Ascending aorta (tissue), 2 donors: ENCODE results near the gene CYP46A1. TPM values are rescaled to one million over a fixed set of nuclear protein-coding genes. Genes with fewer than 3 reads are reported as not detected.

ENCODE experiments used
- DNase-seq, 2 donors: peaks; one replicate each; pipeline ENCODE4 v3.0.0-alpha.2; 2019; ENCODE audit warnings: low spot score in 2 of 2
- H3K27ac ChIP-seq, 2 donors: fragments of 200-600 bp; sonication (generic); one replicate each; pipeline ENCODE4 v1.5.1; 2016 to 2017; ENCODE audit warnings: mild to moderate bottlenecking in 1 of 2
- H3K27me3 ChIP-seq: fragments of 200-600 bp; sonication (generic); one replicate; pipeline ENCODE4 v1.5.1; 2017
- H3K36me3 ChIP-seq, 2 donors: fragments of 200-600 bp; sonication (generic); one replicate each; pipeline ENCODE4 v1.5.1; 2016
- H3K4me1 ChIP-seq, 2 donors: fragments of 200-600 bp; sonication (generic); one replicate each; pipeline ENCODE4 v1.5.1; 2016 to 2017; ENCODE audit warnings: mild to moderate bottlenecking in 1 of 2
- H3K4me3 ChIP-seq, 2 donors: fragments of 200-600 bp; sonication (generic); one replicate each; pipeline ENCODE4 v1.5.1; 2016 to 2017; ENCODE audit warnings: mild to moderate bottlenecking in 1 of 2
- H3K9me3 ChIP-seq, 2 donors: fragments of 200-600 bp; sonication (generic); one replicate each; pipeline ENCODE4 v1.5.1; 2016
- CTCF ChIP-seq, 3 experiments: fragments of 200-600 bp in 2 of 3; fragments of 450-650 bp in 1 of 3; sonication (generic) in 2 of 3; IDR thresholded peaks; one replicate each; pipeline ENCODE4 v1.5.1; 2016 to 2019; ENCODE audit warnings: antibody characterized with exemption in 3 of 3, mild to moderate bottlenecking in 1 of 3, moderate library complexity in 1 of 3
- intact Hi-C: fragments of 100-400 bp; cut with DNase I; formaldehyde crosslinking; loops from one replicate; pipeline ENCODE4 v1.15.1; 2023
- total RNA-seq: library from RNA; depleted of rRNA; stranded (reverse); fragments of >200 nt; gene quantifications from one replicate; pipeline ENCODE4 v1.1.0, GENCODE V29; 2016

The CYP46A1 gene
- total RNA-seq, 1 donor from 2014 or later: not detected

- TF ChIP-seq CTCF (IDR thresholded peaks at IDR 0.05): no peak
- H3K9me3 ChIP-seq: peaks cover 0 to 17% of the 10 kb centered on the region in 2 donors
- H3K4me3 ChIP-seq: no peak overlapping the region
- H3K4me1 ChIP-seq: peaks cover 0 to 5% of the 10 kb centered on the region in 2 donors
- DNase-seq: peak in 1 of 2 donors; percentile 50
- H3K36me3 ChIP-seq: no peaks in the 10 kb centered on the region
- intact Hi-C loops: loop anchor here (5.0 to 10.0 kb wide), 2 partner anchors 292 to 865 kb away; no protein-coding TSS in a partner anchor
- no peaks in the 10 kb centered on the region for H3K27me3 ChIP-seq
- no peak overlapping the region for H3K27ac ChIP-seq
Measured at GRCh38 chr14:99679996-99680395, 4.1 kb upstream of the CYP46A1 start.

- H3K9me3 ChIP-seq: peaks cover 0 to 17% of the 10 kb centered on the region in 2 donors
- DNase-seq: peak in 1 of 2 donors; percentile 58
- H3K4me1 ChIP-seq: peaks cover 0 to 5% of the 10 kb centered on the region in 2 donors
- H3K4me3 ChIP-seq: no peak overlapping the region
- H3K36me3 ChIP-seq: no peaks in the 10 kb centered on the region
- H3K27ac ChIP-seq: no peak overlapping the region
- no peak for TF ChIP-seq CTCF (IDR thresholded peaks at IDR 0.05)
- no peaks in the 10 kb centered on the region for H3K27me3 ChIP-seq
- intact Hi-C loops: loop anchor here (5.0 to 10.0 kb wide), 2 partner anchors 291 to 864 kb away; no protein-coding TSS in a partner anchor
Measured at GRCh38 chr14:99681101-99681831, 2.8 kb upstream of the CYP46A1 start.

- Histone ChIP-seq H3K9me3 (peaks cover 0 to 17% of the 10 kb centered on the region in 2 donors), H3K27ac (no peak overlapping the region), H3K4me3 (no peak overlapping the region), H3K27me3 (no peaks in the 10 kb centered on the region), H3K4me1 (peaks cover 0 to 5% of the 10 kb centered on the region in 2 donors), H3K36me3 (no peaks in the 10 kb centered on the region)
- no peak for TF ChIP-seq CTCF (IDR thresholded peaks at IDR 0.05)
- intact Hi-C loops: loop anchor here (1.0 to 10.0 kb wide), 3 partner anchors 204 to 863 kb away; no protein-coding TSS in a partner anchor
- peak in 1 of 2 donors; percentile 48 for DNase-seq
Measured at GRCh38 chr14:99681832-99682148, 2.3 kb upstream of the CYP46A1 start.

GRCh38 chr14:99682809-99683618 lies 1.1 kb upstream of the CYP46A1 start:
- Histone ChIP-seq H3K27me3 (no peaks in the 10 kb centered on the region), H3K9me3 (peaks cover 0 to 11% of the 10 kb centered on the region in 2 donors), H3K27ac (peak overlapping the region; percentile 92 to 97), H3K4me1 (peaks cover 0 to 5% of the 10 kb centered on the region in 2 donors), H3K36me3 (no peaks in the 10 kb centered on the region), H3K4me3 (peak overlapping the region; percentile 92 to 96)
- peak; percentile 80 to 96 (median 84) for TF ChIP-seq CTCF (IDR thresholded peaks at IDR 0.05)
- intact Hi-C loops: loop anchor here (1.0 to 10.0 kb wide), 3 partner anchors 202 to 862 kb away; no protein-coding TSS in a partner anchor
- DNase-seq: peak in 1 of 2 donors; percentile 89

GRCh38 chr14:99684410-99684934 lies 374 bp downstream of the CYP46A1 start:
- Histone ChIP-seq H3K27me3 (no peaks in the 10 kb centered on the region), H3K4me3 (peak overlapping the region; percentile 63 to 87), H3K27ac (peak overlapping the region in 1 of 2 donors; percentile 67), H3K9me3 (no peaks in the 10 kb centered on the region), H3K36me3 (no peaks in the 10 kb centered on the region), H3K4me1 (peaks cover 0 to 5% of the 10 kb centered on the region in 2 donors)
- DNase-seq: no peak
- no peak for TF ChIP-seq CTCF (IDR thresholded peaks at IDR 0.05)
- intact Hi-C loops: loop anchor here (1.0 to 10.0 kb wide), 8 partner anchors 46 to 860 kb away; partner anchors contain the start of genes CCNK, EML1 and YY1
